Measurements from ENCODE around the gene LUZP2.

DNA sequence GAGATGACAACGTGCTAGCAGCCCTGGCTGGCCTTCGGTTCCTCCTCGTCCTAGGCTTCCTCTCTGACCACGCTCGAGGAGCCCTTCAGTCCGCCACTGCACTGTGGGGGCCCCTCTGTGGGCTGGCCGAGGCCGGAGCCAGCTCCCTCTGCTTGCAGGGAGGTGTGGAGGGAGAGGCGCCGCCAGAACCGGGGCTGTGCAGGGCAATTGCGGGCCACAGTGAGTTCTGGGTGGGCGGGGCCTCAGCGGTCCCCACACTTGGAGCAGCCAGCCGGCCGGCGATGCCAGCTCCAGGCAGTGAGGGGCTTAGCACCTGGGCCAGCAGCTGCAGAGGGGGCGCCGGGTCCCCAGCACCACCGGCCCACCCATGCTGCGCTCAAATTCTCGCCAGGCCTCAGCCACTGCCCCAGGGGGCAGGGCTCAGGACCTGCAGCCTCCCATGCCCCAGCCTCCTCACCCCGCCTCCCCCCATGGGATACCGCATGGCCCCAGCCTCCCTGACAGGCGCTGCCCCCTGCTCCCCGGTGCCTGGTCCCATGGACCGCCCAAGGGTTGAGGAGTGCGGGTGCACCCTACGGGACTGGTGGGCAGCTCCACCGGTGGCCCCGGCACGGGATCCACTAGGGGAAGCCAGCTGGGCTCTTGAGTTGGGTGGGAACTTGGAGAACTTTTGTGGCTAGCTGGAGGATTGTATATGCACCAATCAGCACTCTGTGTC, 399.4 kb downstream of the LUZP2 start:
- TF ChIP-seq POLR2A (IDR thresholded peaks at IDR 0.05; ENCODE audit: low read length) (no peak), GATA1 (IDR thresholded peaks at IDR 0.05; ENCODE audit: low read depth, low read length) (no peak)
